Measurements from ENCODE around the gene EXOSC3.

EXOSC3 gene

GRCh38 chr9:37732086-37732741 lies 52.6 kb downstream of the EXOSC3 start:
- DNase-seq = no peak

- DNase-seq = no peak
Measured at GRCh38 chr9:37730839-37731238, 54.0 kb downstream of the EXOSC3 start.

- DNase-seq = no peak
Measured at GRCh38 chr9:37730256-37730655, 54.6 kb downstream of the EXOSC3 start.
